Erythroblast (primary cell): ENCODE results near the gene MTM1.

Experiments
- GATA1 ChIP-seq: IDR thresholded peaks from 2 replicates; pipeline ENCODE4 v1.6.1; 2011; ENCODE audit warnings: low read depth, mild to moderate bottlenecking, control low read depth, low read length, moderate library complexity
- POLR2A ChIP-seq: IDR thresholded peaks from 2 replicates; pipeline ENCODE4 v1.6.1; 2011; ENCODE audit warnings: mild to moderate bottlenecking, low read length

DNA sequence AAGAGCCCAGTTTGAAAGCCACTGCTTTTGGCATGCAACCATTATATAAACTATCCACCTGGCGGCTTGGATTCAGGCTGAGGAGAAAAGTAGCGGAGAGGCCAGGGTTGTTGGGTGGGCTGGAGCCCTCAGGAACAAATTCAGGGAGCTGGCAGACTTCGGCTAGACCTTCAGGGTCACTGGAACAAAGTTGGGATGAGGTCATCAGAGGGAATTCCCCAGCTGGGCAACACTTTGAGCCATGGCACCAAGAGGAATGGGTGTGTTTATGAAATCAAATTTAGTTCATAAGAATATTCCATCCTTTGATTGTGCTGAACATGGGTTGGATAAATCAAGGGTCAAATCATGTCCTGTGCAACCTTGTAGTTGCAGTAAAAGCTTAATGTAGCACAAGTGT lies 146.8 kb downstream of the MTM1 start:
- TF ChIP-seq POLR2A = no peak
- no peak for TF ChIP-seq GATA1
